ENCODE data around the gene IFNAR2.
A peak's percentile ranks its signal among the peaks of the same experiment; 100 is the strongest.

The IFNAR2 gene

DNA sequence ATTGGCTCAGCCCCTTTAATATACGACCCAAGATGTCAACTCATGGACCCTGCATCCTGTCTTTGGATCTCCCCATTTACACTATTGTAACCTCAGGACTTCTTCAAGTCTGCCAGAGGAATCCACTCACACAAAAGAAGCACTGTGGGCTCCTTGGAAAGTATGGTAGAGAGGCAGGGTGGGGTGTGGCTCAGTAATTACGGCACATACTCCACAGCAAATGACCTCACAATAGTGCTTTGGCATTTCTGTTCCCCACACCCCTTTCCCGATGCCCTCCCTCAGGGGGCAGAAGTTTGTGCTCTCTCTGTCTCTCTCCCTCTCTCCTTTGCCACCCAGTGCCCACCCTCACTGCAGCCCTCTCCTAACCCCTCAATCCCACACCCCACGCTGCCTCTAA, 27.8 kb upstream of the IFNAR2 start:
- H3K4me3 ChIP-seq (ENCODE audit: low read depth, low read length) = no peak overlapping the region
- TF ChIP-seq MAX (IDR thresholded peaks at IDR 0.05; ENCODE audit: low read depth, low read length) = no peak
- no peak for TF ChIP-seq POLR2A (IDR thresholded peaks at IDR 0.05; ENCODE audit: extremely low read depth, insufficient read length)
- no peak for TF ChIP-seq MYC (IDR thresholded peaks at IDR 0.05; ENCODE audit: low read depth, low read length)
- TF ChIP-seq CTCF (IDR thresholded peaks at IDR 0.05; ENCODE audit: low read depth, low read length) = no peak
- peak; percentile 15 for DNase-seq (ENCODE audit: low read depth)

GRCh38 chr21:33202464-33203363, 27.0 kb upstream of the IFNAR2 start:
- DNase-seq (ENCODE audit: low read depth) = peak; percentile 41
- TF ChIP-seq POLR2A (IDR thresholded peaks at IDR 0.05; ENCODE audit: extremely low read depth, insufficient read length) = no peak
- no peak for TF ChIP-seq CTCF (IDR thresholded peaks at IDR 0.05; ENCODE audit: low read depth, low read length)
- TF ChIP-seq MYC (IDR thresholded peaks at IDR 0.05; ENCODE audit: low read depth, low read length) = no peak
- TF ChIP-seq MAX (IDR thresholded peaks at IDR 0.05; ENCODE audit: low read depth, low read length) = no peak
- no peak overlapping the region for H3K4me3 ChIP-seq (ENCODE audit: low read depth, low read length)

DNA sequence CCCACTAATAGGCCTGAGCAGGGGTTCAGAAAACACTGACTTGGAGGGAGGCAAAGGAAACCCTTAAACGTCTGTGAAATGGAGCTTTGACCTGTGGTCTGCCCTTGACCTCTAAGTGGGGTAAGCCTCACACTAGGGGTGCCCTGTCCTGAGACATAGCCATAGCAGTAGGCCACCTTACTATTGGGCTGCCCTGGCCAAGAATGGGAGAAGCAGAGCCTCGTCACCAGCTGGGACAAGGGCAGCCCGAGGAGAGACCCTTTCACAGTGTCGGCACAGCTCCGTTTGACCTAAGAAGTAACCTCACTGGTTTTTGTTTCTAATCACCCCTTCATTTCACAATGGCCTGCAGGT, 26.4 kb upstream of the IFNAR2 start:
- no peak for DNase-seq (ENCODE audit: low read depth)
- TF ChIP-seq POLR2A (IDR thresholded peaks at IDR 0.05; ENCODE audit: extremely low read depth, insufficient read length) = no peak
- no peak overlapping the region for H3K4me3 ChIP-seq (ENCODE audit: low read depth, low read length)

DNA sequence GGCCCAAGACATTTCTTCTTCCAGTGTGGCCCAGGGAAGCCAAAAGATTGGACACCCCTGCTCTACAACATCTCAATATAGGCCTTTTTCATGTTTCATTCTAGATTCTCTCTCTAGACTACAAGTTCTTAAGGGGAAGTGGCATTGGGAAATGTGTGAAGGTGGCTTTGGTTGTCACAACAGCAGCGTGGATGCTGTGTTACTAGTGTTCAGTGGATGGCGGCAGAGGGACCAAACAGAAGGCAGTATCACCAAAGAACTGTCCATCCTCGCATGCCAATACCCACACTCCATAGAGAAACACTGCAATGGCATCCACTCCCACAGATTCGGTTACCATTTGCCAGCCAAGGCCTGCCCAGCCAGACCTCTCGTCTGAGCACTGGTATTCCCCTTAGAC, 24.3 kb upstream of the IFNAR2 start:
- TF ChIP-seq MYC (IDR thresholded peaks at IDR 0.05; ENCODE audit: low read depth, low read length) (no peak), MAX (IDR thresholded peaks at IDR 0.05; ENCODE audit: low read depth, low read length) (no peak), CTCF (IDR thresholded peaks at IDR 0.05; ENCODE audit: low read depth, low read length) (no peak), POLR2A (IDR thresholded peaks at IDR 0.05; ENCODE audit: extremely low read depth, insufficient read length) (no peak)
- DNase-seq (ENCODE audit: low read depth) = peak; percentile 71
- no peak overlapping the region for H3K4me3 ChIP-seq (ENCODE audit: low read depth, low read length)

DNA sequence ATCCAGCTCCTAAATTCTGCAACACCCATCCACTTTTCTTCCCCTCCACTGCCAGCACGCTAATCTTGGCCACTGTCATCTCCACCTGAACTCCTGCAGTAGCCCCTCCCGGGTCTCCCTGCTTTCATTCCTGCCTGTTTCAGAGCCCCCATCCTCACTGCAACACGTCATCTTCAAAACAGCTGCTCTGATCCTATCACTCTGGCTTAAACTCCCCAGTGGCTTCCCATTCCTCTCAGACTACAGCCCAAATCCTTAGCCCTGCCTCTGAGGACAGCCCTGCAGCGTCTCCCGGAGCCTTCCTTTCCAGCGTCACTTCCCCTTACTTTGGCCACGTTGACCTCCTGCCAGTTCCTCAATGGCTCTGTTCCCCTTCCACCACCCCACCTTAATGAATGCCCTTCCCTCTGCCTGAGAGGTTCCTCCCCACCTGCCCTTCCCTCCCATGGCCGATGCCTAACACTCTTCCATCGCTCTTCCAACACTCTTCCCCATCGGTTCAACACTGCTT, 22.9 kb upstream of the IFNAR2 start:
- H3K4me3 ChIP-seq (ENCODE audit: low read depth, low read length) = no peak overlapping the region
- DNase-seq (ENCODE audit: low read depth) = peak; percentile 11
- no peak for TF ChIP-seq MAX (IDR thresholded peaks at IDR 0.05; ENCODE audit: low read depth, low read length)
- no peak for TF ChIP-seq POLR2A (IDR thresholded peaks at IDR 0.05; ENCODE audit: extremely low read depth, insufficient read length)
- TF ChIP-seq CTCF (IDR thresholded peaks at IDR 0.05; ENCODE audit: low read depth, low read length) = no peak

GRCh38 chr21:33207449-33208149, 22.1 kb upstream of the IFNAR2 start:
- no peak overlapping the region for H3K4me3 ChIP-seq (ENCODE audit: low read depth, low read length)
- peak; percentile 51 for DNase-seq (ENCODE audit: low read depth)
- no peak for TF ChIP-seq CTCF (IDR thresholded peaks at IDR 0.05; ENCODE audit: low read depth, low read length)
- TF ChIP-seq MYC (IDR thresholded peaks at IDR 0.05; ENCODE audit: low read depth, low read length) = no peak
- no peak for TF ChIP-seq POLR2A (IDR thresholded peaks at IDR 0.05; ENCODE audit: extremely low read depth, insufficient read length)
- no peak for TF ChIP-seq MAX (IDR thresholded peaks at IDR 0.05; ENCODE audit: low read depth, low read length)

Data from NB4 (cell line).